H1 (cell line): ENCODE measurements around the gene SKA1. TPM values are rescaled to one million over a fixed set of nuclear protein-coding genes. Genes with fewer than 3 reads are reported as not detected.
A peak's percentile ranks its signal among the peaks of the same experiment; 100 is the strongest.

Experiments used
- CTCF ChIA-PET: fragments of 300-600 bp; sonication (Branson Sonifier 250); formaldehyde crosslinking; loops from one replicate; lab custom pipeline; 2021; ENCODE audit not compliant: partially characterized antibody; lab: Charles Lee
- POLR2A ChIA-PET: fragments of 300-600 bp; sonication (Branson Sonifier 250); formaldehyde crosslinking; loops from one replicate; lab custom pipeline; 2021; ENCODE audit warnings: inconsistent platforms; ENCODE audit not compliant: partially characterized antibody; lab: Charles Lee
- DNase-seq, 2 experiments: peaks; one replicate each; pipeline versions ENCODE4 v3.0.0 to v3.0.0-alpha.2; 2010 to 2022; ENCODE audit warnings: low spot score in 2 of 2, low read depth in 1 of 2, mixed read lengths in 1 of 2
- FAIRE-seq: peaks from 2 replicates; lab custom pipeline; 2011; peaks lifted over from hg19 to GRCh38; lab: Jason Lieb, UNC
- H2AFZ ChIP-seq: 2 replicates; pipeline ENCODE4 v1.8.1; 2012; ENCODE audit warnings: low read length, inconsistent platforms
- H2AK5ac ChIP-seq: 2 replicates; pipeline ENCODE4 v1.6.1; 2013; ENCODE audit warnings: low read depth, low read length
- H2BK120ac ChIP-seq: replicated peaks from 2 replicates; pipeline ENCODE3; 2013; ENCODE audit warnings: low read depth, low read length, inconsistent platforms
- H2BK12ac ChIP-seq: 2 replicates; pipeline ENCODE4 v1.6.1; 2013; ENCODE audit warnings: low read depth, low read length
- H2BK15ac ChIP-seq: 2 replicates; pipeline ENCODE4 v1.6.1; 2013; ENCODE audit warnings: low read length
- H2BK20ac ChIP-seq: 2 replicates; pipeline ENCODE4 v1.6.1; 2013; ENCODE audit warnings: low read length
- H2BK5ac ChIP-seq: 2 replicates; pipeline ENCODE4 v1.6.1; 2013; ENCODE audit warnings: low read depth, low read length
- H3K14ac ChIP-seq: 2 replicates; pipeline ENCODE4 v1.6.1; 2013; ENCODE audit warnings: inconsistent platforms; ENCODE audit not compliant: insufficient read length
- H3K18ac ChIP-seq: 2 replicates; pipeline ENCODE4 v1.6.1; 2013; ENCODE audit warnings: low read length; ENCODE audit errors: extremely low read depth
- H3K23ac ChIP-seq: 2 replicates; pipeline ENCODE4 v1.6.1; 2013; ENCODE audit warnings: inconsistent platforms; ENCODE audit not compliant: insufficient read length
- H3K23me2 ChIP-seq: 2 replicates; pipeline ENCODE4 v1.6.1; 2013; ENCODE audit warnings: low read depth, low read length
- H3K27ac ChIP-seq: 2 replicates; pipeline ENCODE4 v1.6.1; 2011; ENCODE audit warnings: low read depth, low read length, inconsistent platforms
- H3K27me3 ChIP-seq, 4 experiments: replicated peaks in 1 of 4; 1 replicate in 1 of 4; 2 replicates in 3 of 4; pipeline versions ENCODE4 v1.6.1 to v1.8.1; 2011 to 2013; ENCODE audit warnings: low read length in 3 of 4, mild to moderate bottlenecking in 3 of 4, inconsistent platforms in 2 of 4, mixed read lengths in 2 of 4, moderate library complexity in 1 of 4; ENCODE audit not compliant: control insufficient read depth in 3 of 4, insufficient read depth in 3 of 4; ENCODE audit errors: extremely low read depth in 1 of 4
- H3K36me3 ChIP-seq, 4 experiments: 2 replicates each; pipeline versions ENCODE4 v1.6.1 to v1.8.1; 2011 to 2013; ENCODE audit warnings: mild to moderate bottlenecking in 4 of 4, low read length in 3 of 4, moderate library complexity in 2 of 4, control low read depth in 1 of 4, inconsistent platforms in 1 of 4; ENCODE audit not compliant: insufficient read depth in 4 of 4, control insufficient read depth in 2 of 4
- H3K4ac ChIP-seq: replicated peaks from 2 replicates; pipeline ENCODE3; 2013; ENCODE audit warnings: low read length, low read depth, mixed read lengths, inconsistent platforms; ENCODE audit not compliant: insufficient read length
- H3K4me1 ChIP-seq, 4 experiments: replicated peaks in 1 of 4; 1 replicate in 1 of 4; 2 replicates in 3 of 4; pipeline versions ENCODE4 v1.6.1 to v1.8.1; 2011 to 2013; ENCODE audit warnings: low read length in 3 of 4, inconsistent platforms in 2 of 4, mixed read lengths in 1 of 4; ENCODE audit not compliant: insufficient read depth in 4 of 4, control insufficient read depth in 3 of 4
- H3K4me2 ChIP-seq, 2 experiments: 2 replicates each; pipeline versions ENCODE4 v1.6.1 to v1.8.1; 2011 to 2013; ENCODE audit warnings: low read depth in 2 of 2, low read length in 2 of 2, control low read depth in 1 of 2, inconsistent platforms in 1 of 2, mild to moderate bottlenecking in 1 of 2; ENCODE audit not compliant: insufficient read depth in 1 of 2
- H3K4me3 ChIP-seq, 4 experiments: fragments of 200-600, 300-600 bp in 1 of 4; sonication (generic), shearing (Covaris generic), sonication (Bioruptor Twin) in 1 of 4; 2 replicates each; pipeline versions ENCODE4 v1.5.1 to v1.8.1; 2011 to 2016; ENCODE audit warnings: low read length in 4 of 4, low read depth in 3 of 4, control low read depth in 2 of 4, inconsistent platforms in 2 of 4, mild to moderate bottlenecking in 2 of 4, mixed read lengths in 1 of 4, moderate library complexity in 1 of 4; ENCODE audit not compliant: insufficient read depth in 2 of 4; ENCODE audit errors: extremely low read depth in 1 of 4
- H3K56ac ChIP-seq: replicated peaks from 2 replicates; pipeline ENCODE3; 2013; ENCODE audit warnings: low read depth, mild to moderate bottlenecking, mixed read lengths, low read length, inconsistent platforms; ENCODE audit not compliant: insufficient read length
- H3K79me1 ChIP-seq: 2 replicates; pipeline ENCODE4 v1.6.1; 2013; ENCODE audit warnings: low read depth, low read length, control low read depth
- H3K79me2 ChIP-seq, 2 experiments: 2 replicates each; pipeline versions ENCODE4 v1.6.1 to v1.8.1; 2012 to 2013; ENCODE audit warnings: low read length in 2 of 2, mild to moderate bottlenecking in 2 of 2, inconsistent platforms in 1 of 2; ENCODE audit not compliant: insufficient read depth in 2 of 2, control insufficient read depth in 1 of 2
- H3K9ac ChIP-seq, 4 experiments: replicated peaks in 1 of 4; 1 replicate in 1 of 4; 2 replicates in 3 of 4; pipeline versions ENCODE4 v1.6.1 to v1.8.1; 2011 to 2013; ENCODE audit warnings: low read depth in 3 of 4, low read length in 3 of 4, control low read depth in 2 of 4, mild to moderate bottlenecking in 2 of 4, moderate library complexity in 2 of 4, inconsistent platforms in 1 of 4; ENCODE audit errors: extremely low read depth in 1 of 4
- H3K9me3 ChIP-seq, 2 experiments: 2 replicates each; pipeline versions ENCODE4 v1.6.1 to v1.8.1; 2012 to 2013; ENCODE audit warnings: mild to moderate bottlenecking in 2 of 2, moderate library complexity in 2 of 2, control low read depth in 1 of 2, inconsistent platforms in 1 of 2, low read depth in 1 of 2, low read length in 1 of 2, mixed read lengths in 1 of 2; ENCODE audit not compliant: insufficient read depth in 2 of 2
- H4K20me1 ChIP-seq, 2 experiments: replicated peaks in 1 of 2; 2 replicates each; pipeline versions ENCODE3 to v1.8.1; 2011 to 2013; ENCODE audit warnings: inconsistent platforms in 2 of 2, low read length in 2 of 2, mild to moderate bottlenecking in 1 of 2; ENCODE audit not compliant: insufficient read depth in 2 of 2, control insufficient read depth in 1 of 2
- H4K5ac ChIP-seq: 2 replicates; pipeline ENCODE4 v1.6.1; 2013; ENCODE audit warnings: low read length, low read depth, mixed read lengths, inconsistent platforms; ENCODE audit not compliant: insufficient read length
- H4K8ac ChIP-seq: 2 replicates; pipeline ENCODE4 v1.8.0; 2013; ENCODE audit warnings: mild to moderate bottlenecking, moderate library complexity, low read length, inconsistent platforms; ENCODE audit not compliant: insufficient read depth; ENCODE audit errors: extremely low read depth
- H4K91ac ChIP-seq: replicated peaks from 2 replicates; pipeline ENCODE3; 2013; ENCODE audit warnings: low read length, mixed read lengths, inconsistent platforms; ENCODE audit not compliant: insufficient read length
- BCL11A ChIP-seq, 2 experiments: IDR thresholded peaks; one replicate each; pipeline ENCODE4 v1.6.1; 2011; ENCODE audit warnings: low read depth in 2 of 2, low read length in 2 of 2, mild to moderate bottlenecking in 2 of 2
- CREB1 ChIP-seq: IDR thresholded peaks from 2 replicates; pipeline ENCODE4 v1.6.1; 2012; ENCODE audit warnings: inconsistent platforms
- CTBP2 ChIP-seq: IDR thresholded peaks from 2 replicates; pipeline ENCODE4 v1.7.0; 2011; ENCODE audit warnings: borderline replicate concordance, mild to moderate bottlenecking, moderate library complexity, mixed read lengths, low read length; ENCODE audit not compliant: insufficient read depth, insufficient read length
- HDAC6 ChIP-seq: IDR thresholded peaks from one replicate; pipeline ENCODE4 v1.7.1; 2012; ENCODE audit warnings: low read depth, mild to moderate bottlenecking, inconsistent platforms, low read length, moderate library complexity
- JUN ChIP-seq: IDR thresholded peaks from 2 replicates; pipeline ENCODE4 v1.6.1; 2011; ENCODE audit warnings: low read depth, mild to moderate bottlenecking, improper control_type of control experiment, low read length
- MAFK ChIP-seq: IDR thresholded peaks from 2 replicates; pipeline ENCODE4 v1.6.1; 2012; ENCODE audit warnings: low read depth, mild to moderate bottlenecking, improper control_type of control experiment, low read length
- NANOG ChIP-seq: IDR thresholded peaks from 2 replicates; pipeline ENCODE4 v1.6.1; 2011; ENCODE audit warnings: low read length, low read depth, mild to moderate bottlenecking, inconsistent platforms; ENCODE audit not compliant: insufficient read depth, poor library complexity, severe bottlenecking
- RFX5 ChIP-seq: IDR thresholded peaks from 2 replicates; pipeline ENCODE4 v1.6.1; 2011; ENCODE audit warnings: low read depth, low read length, improper control_type of control experiment, borderline replicate concordance
- SIN3A ChIP-seq, 2 experiments: IDR thresholded peaks in 1 of 2; conservative IDR thresholded peaks in 1 of 2; 2 replicates each; pipeline ENCODE4 v1.6.1; 2011 to 2012; ENCODE audit warnings: low read length in 2 of 2, improper control_type of control experiment in 1 of 2, low read depth in 1 of 2, mild to moderate bottlenecking in 1 of 2
- SUZ12 ChIP-seq: fragments of 200-600 bp; sonication (generic); IDR thresholded peaks from 2 replicates; pipeline ENCODE4 v1.6.1; 2012; ENCODE audit warnings: mild to moderate bottlenecking, inconsistent platforms, low read length, moderate library complexity, mixed read lengths
- TAF1 ChIP-seq: IDR thresholded peaks from 2 replicates; pipeline ENCODE4 v1.6.1; 2011; ENCODE audit warnings: mild to moderate bottlenecking, low read depth, low read length
- TAF7 ChIP-seq: optimal IDR thresholded peaks from 2 replicates; pipeline ENCODE3; 2011; ENCODE audit warnings: low read depth, mild to moderate bottlenecking, inconsistent platforms, low read length, moderate library complexity, borderline replicate concordance
- TCF12 ChIP-seq: IDR thresholded peaks from 2 replicates; pipeline ENCODE4 v1.6.1; 2011; ENCODE audit warnings: low read depth, mild to moderate bottlenecking, low read length
- ZNF274 ChIP-seq: IDR thresholded peaks from 2 replicates; pipeline ENCODE4 v1.7.0; 2012; ENCODE audit warnings: low read length, borderline replicate concordance; ENCODE audit errors: extremely low read depth
- WGBS, 2 experiments: shearing (Covaris generic) in 1 of 2; methylation state at CpG; one replicate each; pipeline versions ENCODE4 v1.1.6 to v1.1.7; 2013 to 2015; ENCODE audit warnings: low lambda C conversion rate in 2 of 2, mixed read lengths in 2 of 2, inconsistent platforms in 1 of 2, low coverage in 1 of 2, missing lambda C conversion rate in 1 of 2; ENCODE audit not compliant: insufficient replicate concordance in 2 of 2, insufficient coverage in 1 of 2, insufficient read length in 1 of 2; ENCODE audit errors: extremely low coverage in 1 of 2, missing lambda C conversion rate in 1 of 2; 5-methylcytosine and 5-hydroxymethylcytosine counted together
- polyA plus RNA-seq, 7 experiments: library from polyadenylated mRNA; depleted of rRNA in 3 of 7; stranded (reverse) in 5 of 7; unstranded in 2 of 7; fragments of >200 nt in 5 of 7; fragments of 200-250 nt in 2 of 7; gene quantifications; 1 replicate in 5 of 7; 2 replicates in 1 of 7; 4 replicates in 1 of 7; pipeline versions ENCODE4 v1.2.1 to v1.2.3, GENCODE V29; 2011 to 2013; ENCODE audit warnings: missing spikeins in 2 of 7, mixed read lengths in 2 of 7
- total RNA-seq: library from RNA; stranded (reverse); fragmentation: NEBNext Ultra II Directional; extraction: Animal tissue kit (Norgen Biotek cat#: 25700); gene quantifications from 2 replicates; pipeline ENCODE4 v1.2.1, GENCODE V29; 2021

SKA1 gene
- total and polyA plus RNA-seq, 2 of the 8 experiments (the other 6 are each of a cell fraction or from before 2014, with no cell fraction given): 8.6 to 22.9 TPM

DNA sequence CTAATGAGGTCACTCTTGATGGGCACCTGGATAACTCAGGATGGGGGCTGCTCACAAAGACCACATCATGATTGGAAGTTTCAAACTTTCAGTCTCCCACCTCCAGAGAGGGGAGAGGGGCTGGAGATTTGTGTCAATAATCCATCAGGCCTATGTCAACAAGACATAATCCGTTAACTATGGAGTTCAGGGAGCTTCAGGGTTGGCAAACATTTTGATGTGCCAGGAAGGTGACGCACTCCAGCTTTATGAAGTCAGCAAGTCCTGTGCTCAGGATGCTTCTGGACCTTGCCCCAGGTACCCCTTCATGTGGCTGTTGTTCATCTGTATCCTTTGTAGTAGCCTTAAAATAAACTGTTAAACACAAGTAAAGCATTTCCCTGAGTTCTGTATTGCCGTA lies 19.0 kb downstream of the SKA1 start:
- no peak overlapping the region for H2BK12ac ChIP-seq
- no peaks in the 10 kb centered on the region for H3K23me2 ChIP-seq
- no peak overlapping the region for H3K23ac ChIP-seq
- H4K5ac ChIP-seq: no peak overlapping the region
- ChIA-PET CTCF (interaction anchor here (0.6 to 0.7 kb wide), 2 partner anchors 35 to 317 kb away, joined by 3 read pairs; no protein-coding TSS in a partner anchor), POLR2A (interaction anchor here (0.9 to 1.5 kb wide), 3 partner anchors 13 to 20 kb away, joined by 3 to 8 read pairs (median 4); no protein-coding TSS in a partner anchor)
- H2BK120ac ChIP-seq: no peak overlapping the region
- no peak overlapping the region for H3K14ac ChIP-seq
- H3K27ac ChIP-seq: no peak overlapping the region
- no peaks in the 10 kb centered on the region for H3K79me1 ChIP-seq
- H3K36me3 ChIP-seq: peaks cover 0 to 3% (median 0%) of the 10 kb centered on the region in 4 experiments; a peak in 3 of 8 replicates
- no peak overlapping the region for H3K4me3 ChIP-seq
- H3K56ac ChIP-seq: no peak overlapping the region
- FAIRE-seq (no peak), DNase-seq (no peak)
- no peak overlapping the region for H4K8ac ChIP-seq
- H3K9me3 ChIP-seq: no peaks in the 10 kb centered on the region
- H3K4ac ChIP-seq: no peak overlapping the region
- no peak overlapping the region for H2BK5ac ChIP-seq
- no peak overlapping the region for H2AFZ ChIP-seq
- no peak overlapping the region for H3K18ac ChIP-seq
- H3K79me2 ChIP-seq: no peaks in the 10 kb centered on the region
- no peak overlapping the region for H2BK15ac ChIP-seq
- peaks cover 0 to 4% (median 1%) of the 10 kb centered on the region in 4 experiments; a peak in 3 of 7 replicates for H3K4me1 ChIP-seq
- H3K27me3 ChIP-seq: peaks cover 0 to 2% (median 1%) of the 10 kb centered on the region in 4 experiments; a peak in 3 of 7 replicates
- H3K4me2 ChIP-seq: no peak overlapping the region
- no peak overlapping the region for H2AK5ac ChIP-seq
- H2BK20ac ChIP-seq: 0 out of 2 replicates have a peak overlapping the region, but pooled peaks have one; percentile 48
- H4K91ac ChIP-seq: no peak overlapping the region
- H4K20me1 ChIP-seq: no peaks in the 10 kb centered on the region
- 97% methylated on average over 3 of the region's 3 CpGs; no CpG with 5 or more reads in 1 of the 2 experiments for WGBS, 2 experiments
- no peak overlapping the region for H3K9ac ChIP-seq
- TF ChIP-seq NANOG: no peak
- no peak for TF ChIP-seq HDAC6
- no peak for TF ChIP-seq SUZ12
- no peak for TF ChIP-seq BCL11A (IDR thresholded peaks at IDR 0.05; ENCODE audit: low read depth in 2 of 2, low read length in 2 of 2)
- no peak for TF ChIP-seq JUN
- TF ChIP-seq CTBP2: no peak
- TF ChIP-seq TAF1: no peak
- no peak for TF ChIP-seq SIN3A (conservative IDR thresholded peaks at IDR 0.05 in 1 of 2, IDR thresholded peaks at IDR 0.05 in 1 of 2; ENCODE audit: low read depth in 1 of 2, low read length in 2 of 2)
- no peak for TF ChIP-seq TAF7
- TF ChIP-seq CREB1: no peak
- no peak for TF ChIP-seq RFX5
- TF ChIP-seq ZNF274: no peak
- no peak for TF ChIP-seq TCF12
- no peak for TF ChIP-seq MAFK
